Esophagus muscularis mucosa (tissue), 3 donors: Measurements from ENCODE around the gene CNST.

ENCODE experiments used
- CTCF ChIP-seq, 3 experiments: fragments of 200-600 bp in 2 of 3; fragments of 450-650 bp in 1 of 3; sonication (generic) in 2 of 3; IDR thresholded peaks; one replicate each; pipeline ENCODE4 v1.5.1; 2017 to 2019; ENCODE audit warnings: antibody characterized with exemption in 3 of 3, mild to moderate bottlenecking in 2 of 3, moderate library complexity in 1 of 3
- POLR2A ChIP-seq: fragments of 450-650 bp; IDR thresholded peaks from one replicate; pipeline ENCODE4 v1.6.1; 2017; ENCODE audit warnings: antibody characterized with exemption, moderate library complexity, mild to moderate bottlenecking, low read depth
- POLR2AphosphoS5 ChIP-seq, 2 donors: sonication (generic); formaldehyde crosslinking; IDR thresholded peaks; one replicate each; pipeline ENCODE4 v1.6.1; 2017; ENCODE audit warnings: antibody characterized with exemption in 2 of 2

GRCh38 chr1:246577720-246578106 is 11.5 kb downstream of the CNST start:
- no peak for TF ChIP-seq CTCF (IDR thresholded peaks at IDR 0.05)
- no peak for TF ChIP-seq POLR2AphosphoS5 (IDR thresholded peaks at IDR 0.05)
- no peak for TF ChIP-seq POLR2A
